EL (cell line): Measurements from ENCODE around the gene BMAL1.

Experiments used
- DNase-seq: peaks from one replicate; pipeline ENCODE4 v3.0.0-alpha.2; 2016

BMAL1 gene

DNA sequence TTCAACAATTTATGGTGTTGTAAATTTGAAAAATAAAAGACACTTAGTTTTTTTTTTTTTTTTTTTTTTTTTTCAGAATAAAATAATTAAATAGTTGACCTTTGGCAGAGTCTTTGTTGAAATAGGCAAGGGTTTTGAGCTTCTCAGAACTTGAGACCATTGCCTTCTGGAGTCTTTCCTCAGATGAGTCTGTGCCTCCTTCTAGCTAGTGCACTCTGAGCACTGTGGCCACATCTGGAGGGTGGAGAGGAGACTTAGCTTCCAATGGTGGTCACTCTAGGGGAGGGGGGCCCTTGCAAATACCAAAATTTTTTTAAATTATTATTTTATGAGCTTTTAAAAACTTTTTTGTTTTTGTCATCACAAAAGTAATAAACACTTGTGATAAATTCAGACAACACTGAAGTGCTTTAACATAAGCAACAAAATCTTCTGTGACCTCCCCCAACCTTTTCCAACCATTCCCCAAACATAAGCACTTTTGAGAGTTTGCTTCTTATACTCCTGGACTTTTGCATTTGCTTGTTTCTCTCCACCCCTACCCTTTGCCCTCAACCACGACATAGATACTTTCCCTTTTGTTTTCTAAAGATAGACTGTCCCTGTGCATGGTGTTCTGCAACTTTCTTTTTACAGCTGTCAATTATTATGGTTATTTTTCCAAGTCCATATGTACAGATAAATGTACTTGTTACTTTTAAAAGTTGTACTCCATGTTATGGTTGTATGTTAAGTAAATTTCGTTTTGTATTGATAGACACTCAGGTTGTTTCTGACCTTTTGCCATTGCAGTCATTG lies 41.1 kb downstream of the BMAL1 start:
- DNase-seq: no peak

DNA sequence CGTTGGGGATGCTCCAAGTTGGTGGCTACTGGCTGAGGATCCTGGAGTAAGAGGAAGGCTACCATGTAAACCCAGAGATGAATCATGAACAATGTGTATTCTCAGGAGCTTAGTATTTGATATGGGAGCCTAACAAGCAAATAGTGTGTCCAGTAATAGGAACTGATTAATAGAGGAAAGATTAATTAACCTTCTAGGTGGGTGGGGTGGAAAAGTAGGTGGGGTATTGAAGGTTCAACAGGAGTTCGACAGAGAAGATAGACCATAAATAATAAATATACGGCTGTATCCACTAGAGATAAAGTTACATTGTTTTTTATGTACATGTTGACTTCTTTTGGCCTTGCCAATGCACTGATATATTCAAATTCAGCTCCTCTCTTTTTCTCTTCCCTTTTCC lies 43.1 kb downstream of the BMAL1 start:
- no peak for DNase-seq

DNA sequence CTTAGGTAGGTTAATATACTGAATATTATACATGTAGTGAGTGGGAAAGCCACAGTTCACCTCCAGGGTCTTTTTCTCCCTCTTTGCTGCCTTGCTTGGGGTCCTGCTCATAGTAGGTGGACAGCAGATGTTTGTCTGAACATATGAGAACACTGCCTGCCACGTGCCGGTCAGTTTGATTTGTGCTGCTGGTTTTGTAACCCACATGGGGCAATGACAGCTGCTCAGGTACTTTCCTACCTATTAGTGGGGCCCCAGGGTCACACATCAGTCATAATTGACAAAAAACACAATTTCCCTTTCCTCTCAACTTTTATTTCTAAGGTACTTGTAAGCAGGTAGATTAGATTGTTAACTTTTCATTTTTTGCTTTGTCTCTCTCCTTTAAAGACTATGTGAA lies 43.8 kb downstream of the BMAL1 start:
- DNase-seq: no peak

DNA sequence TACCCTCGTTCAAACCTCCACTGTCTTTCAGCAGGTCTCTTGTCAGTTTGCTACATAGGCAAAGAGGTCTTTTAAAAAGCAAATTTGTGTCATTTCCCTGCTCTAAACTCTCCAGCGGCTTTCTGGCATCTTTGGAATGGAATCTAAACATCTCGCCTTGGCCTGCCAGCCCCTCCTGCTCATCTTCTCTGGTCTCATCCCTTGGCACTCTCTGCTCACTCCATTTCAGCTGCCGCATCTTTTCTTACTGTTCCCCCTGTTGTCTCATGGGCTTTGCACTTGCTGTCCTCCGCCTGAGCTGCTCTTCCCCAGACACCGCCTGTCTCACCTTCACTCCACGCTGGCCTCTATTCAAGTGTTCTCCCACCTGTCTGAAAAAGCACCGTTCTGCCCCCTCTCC lies 46.6 kb downstream of the BMAL1 start:
- DNase-seq: no peak

DNA sequence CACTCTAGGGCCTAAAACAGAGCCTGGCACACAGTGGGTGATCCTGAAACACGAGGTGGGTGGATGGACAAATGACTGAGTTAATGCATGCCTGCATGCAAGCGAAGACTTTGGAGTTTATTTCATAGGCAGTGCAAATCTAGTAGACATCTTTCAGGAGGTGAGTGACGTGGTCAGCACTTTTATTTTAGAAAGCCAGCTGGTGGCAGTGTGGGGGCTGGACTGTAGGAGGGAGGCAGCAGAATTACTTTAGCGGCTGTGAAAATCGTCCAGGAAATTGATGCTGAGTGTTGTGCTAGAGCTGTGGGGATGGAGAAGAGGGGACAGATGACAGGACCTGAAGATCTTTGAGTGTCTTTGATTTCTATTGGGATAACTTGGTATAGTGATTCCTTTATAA lies 47.1 kb downstream of the BMAL1 start:
- no peak for DNase-seq

DNA sequence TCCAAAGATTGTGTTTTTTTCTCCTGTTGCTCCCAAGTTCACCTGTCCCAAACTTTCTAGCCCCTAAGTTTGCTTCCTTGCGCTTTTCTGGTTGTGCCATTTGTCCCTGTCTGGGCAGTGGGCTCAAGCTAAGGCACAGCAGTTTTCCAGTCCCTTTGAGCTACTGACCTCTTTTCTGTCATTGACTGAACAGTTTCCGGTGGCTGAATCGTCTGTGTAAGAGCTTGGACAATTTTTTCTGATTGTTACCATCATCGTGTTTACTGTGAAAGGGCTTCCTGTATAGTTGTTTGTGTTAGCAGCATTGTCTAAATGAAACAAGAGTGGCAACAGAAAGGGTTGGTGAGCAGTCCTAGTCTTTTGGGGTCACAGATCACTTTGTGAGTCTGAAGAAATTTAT lies 49.8 kb downstream of the BMAL1 start:
- DNase-seq: no peak

DNA sequence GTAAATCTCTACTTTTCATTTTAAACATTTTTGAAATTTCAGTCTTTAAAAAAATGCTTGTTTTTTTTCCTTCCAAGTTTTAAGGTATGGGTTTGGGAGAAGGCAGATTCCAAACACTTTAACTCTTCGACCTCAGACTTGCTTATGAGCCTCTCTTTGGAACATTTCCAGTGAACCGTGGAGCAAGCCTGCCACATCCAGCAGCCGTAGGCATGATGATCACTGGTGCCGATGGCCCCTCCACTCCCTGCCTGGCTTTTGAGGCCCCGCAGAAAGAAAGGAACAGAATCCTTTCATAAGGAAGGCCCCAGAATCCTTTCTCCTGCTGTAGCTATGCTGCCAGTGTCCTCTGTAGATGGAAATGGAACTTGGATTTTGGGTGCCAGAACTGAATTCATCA lies 50.7 kb downstream of the BMAL1 start:
- no peak for DNase-seq

DNA sequence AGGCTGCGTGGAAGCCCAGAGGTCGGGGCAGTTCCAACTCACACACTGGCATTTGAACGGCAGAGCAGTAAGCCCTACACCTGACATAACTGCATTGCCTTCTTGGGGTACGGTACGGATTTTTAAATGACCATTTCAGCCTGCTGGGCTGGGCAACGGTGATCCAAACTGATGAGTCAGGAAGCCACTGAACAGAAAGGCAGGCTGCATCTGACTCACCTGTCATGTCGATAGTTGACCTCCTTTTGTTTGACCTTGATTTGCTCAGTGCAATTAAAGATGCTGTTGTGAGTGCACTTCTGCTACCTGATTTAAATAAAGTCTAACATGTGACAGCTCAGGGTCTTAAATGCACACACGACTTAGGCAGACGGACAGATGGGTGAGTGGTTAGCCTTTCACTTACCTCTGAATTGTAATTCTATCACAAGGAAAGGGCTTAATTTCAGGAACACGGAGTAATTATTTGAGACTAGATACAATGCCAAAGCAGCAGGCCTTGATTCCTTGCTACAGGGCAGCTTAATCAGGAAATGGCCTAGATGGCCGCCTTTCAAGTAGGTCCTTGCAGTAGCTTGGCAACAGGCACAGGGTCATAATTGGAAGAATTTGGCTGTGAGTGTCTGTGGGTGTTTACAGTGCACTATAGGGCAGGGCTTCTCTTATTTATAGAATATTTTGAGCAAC lies 52.2 kb downstream of the BMAL1 start:
- no peak for DNase-seq

DNA sequence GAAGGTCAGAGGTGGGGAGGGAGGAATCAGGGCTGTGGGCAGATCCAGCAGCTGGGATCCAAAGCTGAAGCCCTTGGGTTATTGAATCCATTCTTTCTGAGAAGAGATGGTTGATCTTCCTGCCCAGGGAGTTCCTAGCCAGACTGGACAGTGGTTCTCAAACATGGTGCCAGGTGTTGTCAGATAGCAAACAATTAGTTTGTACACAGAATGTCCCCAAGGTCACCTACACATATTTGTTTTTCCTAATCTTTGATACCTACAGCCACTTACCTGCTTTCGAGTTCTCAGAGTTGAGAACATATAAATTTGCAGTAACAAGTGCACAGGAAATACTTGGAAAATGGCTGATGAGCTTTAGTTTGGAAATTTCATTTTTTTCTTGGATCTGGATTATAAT lies 54.5 kb downstream of the BMAL1 start:
- DNase-seq: no peak

DNA sequence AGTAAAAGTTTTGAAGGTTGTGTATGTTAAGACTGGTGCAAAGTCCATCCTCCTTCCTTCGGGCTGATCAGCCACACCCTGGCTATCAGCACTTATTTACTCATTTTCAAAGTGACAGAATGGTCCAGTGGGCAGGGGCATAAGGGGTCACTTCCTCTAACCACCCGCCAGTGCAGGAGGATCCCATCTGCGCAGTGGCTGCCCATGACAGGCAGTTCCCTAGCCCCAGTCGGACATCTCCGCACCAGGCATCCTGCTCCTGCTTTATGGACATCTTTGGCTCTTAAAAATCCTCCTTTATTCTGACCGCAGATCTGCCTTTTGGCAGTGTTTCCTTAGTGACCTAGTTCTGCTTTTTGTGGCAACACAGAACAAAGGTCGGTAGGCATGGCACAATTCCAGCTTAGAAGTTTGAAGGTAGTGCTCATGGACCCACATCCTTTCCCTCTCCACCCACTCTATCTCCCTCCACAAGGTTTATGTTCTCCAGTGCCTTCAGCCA lies 55.9 kb downstream of the BMAL1 start:
- DNase-seq: no peak

DNA sequence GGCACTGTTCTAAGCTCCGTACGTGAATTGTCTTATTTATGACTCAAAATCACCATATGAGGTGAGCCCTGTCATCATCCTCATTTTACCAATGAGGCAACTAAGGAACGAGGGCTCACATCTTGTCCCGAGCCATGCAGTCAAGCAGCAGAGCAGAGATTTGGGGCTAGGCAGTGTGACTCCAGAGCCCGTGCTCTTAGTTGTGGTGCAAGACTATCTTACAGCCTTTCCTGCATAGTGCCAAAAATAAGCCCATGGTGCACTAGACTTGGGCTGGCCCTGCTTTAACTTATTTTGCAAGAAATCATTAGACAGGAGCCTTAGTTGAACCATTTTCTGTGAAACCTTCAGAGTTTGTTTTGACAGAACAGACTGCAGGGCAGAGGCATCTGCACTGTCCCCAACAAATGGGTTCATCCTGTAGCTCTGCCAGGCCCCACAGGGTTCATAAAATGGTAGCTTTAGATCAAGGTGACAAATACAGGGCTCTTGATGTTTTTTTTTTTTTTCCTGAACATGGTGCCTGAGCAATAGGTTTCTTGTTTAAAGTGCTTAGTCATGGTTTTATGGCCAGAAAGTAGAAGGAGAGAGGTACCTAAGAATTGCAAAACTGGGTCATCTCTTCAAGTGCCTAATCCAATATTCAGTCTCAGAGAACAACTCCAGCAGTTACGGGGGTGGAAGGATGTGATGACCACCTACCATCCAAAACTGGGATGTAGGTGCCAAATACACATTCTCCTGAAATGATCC lies 56.6 kb downstream of the BMAL1 start:
- no peak for DNase-seq

DNA sequence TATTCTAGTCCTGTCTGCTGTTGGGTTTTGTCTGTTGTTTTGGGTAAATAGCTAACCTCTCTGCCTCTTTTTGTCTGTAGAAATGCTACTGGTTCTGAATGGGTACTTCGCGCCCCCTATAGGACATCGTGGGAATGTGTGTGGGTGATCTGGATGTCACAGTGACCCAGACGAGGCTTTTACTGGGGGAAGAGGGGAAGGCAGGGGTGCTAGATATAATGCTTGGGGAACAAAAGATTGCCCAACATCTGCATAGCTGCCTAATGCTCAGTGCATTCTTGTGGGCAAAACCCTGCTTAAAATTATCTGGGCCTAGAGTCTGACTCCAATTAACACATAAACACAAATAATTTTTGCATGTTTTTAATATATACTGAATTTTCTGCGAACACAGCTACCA lies 57.7 kb downstream of the BMAL1 start:
- DNase-seq: peak; percentile 76

DNA sequence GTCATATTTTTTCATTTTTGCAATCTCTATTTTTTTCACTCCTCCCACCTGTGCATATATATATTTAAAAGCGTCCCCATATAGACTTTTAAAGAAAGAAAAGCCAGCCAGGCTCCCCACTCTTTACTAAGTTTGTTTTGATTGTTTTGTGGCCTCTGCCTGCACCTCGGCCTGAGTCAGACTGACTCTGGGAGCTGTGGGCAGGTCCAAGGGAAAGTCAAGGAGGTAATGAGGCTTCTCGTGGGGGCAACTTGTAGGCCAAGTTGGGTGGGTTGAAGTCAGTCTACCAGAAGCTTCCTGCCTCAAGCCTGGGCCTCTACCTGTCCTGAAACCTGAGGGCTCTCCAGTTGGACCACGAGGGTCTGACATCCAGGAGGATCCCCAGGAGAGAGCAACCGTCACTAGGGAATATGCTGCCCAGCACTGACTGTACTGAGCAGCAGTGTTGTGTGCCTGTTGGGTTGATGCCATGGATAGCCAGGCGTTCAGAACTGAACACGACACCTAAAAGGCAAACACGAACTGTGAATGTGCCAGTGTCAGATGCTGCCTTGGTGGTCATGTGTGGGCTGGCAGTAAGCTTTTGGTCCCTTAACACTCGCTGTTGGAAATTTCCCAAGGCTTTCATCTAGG lies 58.8 kb downstream of the BMAL1 start:
- DNase-seq: no peak

DNA sequence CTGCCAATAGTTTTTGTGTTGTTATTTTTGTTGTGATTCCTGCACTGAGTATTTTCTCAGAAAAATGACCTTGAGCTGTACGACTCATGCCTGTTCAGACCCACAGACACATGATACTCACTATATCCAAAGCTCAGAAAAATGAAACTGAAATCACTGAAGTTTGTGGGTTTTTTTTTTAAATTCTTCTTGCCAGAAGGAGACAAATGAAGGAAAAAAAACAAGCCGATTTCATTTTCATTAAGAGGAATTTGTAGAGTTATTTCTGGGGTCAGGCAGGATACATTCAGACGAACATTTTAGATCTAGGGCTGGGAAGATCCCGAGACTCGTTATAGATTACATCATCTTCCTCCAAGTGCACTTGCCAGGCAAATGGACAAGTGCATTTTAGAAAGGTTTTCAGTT lies 60.4 kb downstream of the BMAL1 start:
- DNase-seq: peak; percentile 71

DNA sequence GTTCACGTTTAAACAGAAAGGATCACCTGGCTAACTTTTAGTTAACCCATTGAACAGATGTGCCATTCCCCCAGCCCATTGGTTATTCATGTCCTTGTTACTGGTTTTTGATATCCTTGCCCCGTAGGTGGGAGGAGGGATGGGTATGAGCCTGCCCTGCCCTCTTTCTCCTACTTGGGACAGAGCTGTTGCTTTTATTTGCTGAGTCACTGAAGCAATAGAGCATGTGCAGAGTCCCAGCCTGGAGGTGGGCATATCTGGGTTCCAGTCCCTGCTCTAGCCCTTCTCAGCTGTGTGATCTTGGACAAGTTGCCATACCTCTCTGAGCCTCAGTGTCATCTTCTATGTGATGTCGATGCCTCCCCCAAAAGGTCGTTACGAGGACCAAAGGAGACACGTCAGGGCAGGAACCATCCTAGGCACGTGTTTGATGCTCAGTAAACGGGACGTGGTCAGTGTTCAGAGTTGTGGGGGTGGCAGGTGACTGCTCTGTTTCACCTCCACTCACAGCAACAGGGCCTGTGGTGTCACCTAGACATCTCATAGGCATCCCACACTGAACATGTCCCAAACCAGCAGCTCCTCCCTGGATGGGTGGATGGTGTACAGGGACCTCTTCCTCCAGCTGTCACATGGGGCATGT lies 61.0 kb downstream of the BMAL1 start:
- DNase-seq: peak; percentile 78

DNA sequence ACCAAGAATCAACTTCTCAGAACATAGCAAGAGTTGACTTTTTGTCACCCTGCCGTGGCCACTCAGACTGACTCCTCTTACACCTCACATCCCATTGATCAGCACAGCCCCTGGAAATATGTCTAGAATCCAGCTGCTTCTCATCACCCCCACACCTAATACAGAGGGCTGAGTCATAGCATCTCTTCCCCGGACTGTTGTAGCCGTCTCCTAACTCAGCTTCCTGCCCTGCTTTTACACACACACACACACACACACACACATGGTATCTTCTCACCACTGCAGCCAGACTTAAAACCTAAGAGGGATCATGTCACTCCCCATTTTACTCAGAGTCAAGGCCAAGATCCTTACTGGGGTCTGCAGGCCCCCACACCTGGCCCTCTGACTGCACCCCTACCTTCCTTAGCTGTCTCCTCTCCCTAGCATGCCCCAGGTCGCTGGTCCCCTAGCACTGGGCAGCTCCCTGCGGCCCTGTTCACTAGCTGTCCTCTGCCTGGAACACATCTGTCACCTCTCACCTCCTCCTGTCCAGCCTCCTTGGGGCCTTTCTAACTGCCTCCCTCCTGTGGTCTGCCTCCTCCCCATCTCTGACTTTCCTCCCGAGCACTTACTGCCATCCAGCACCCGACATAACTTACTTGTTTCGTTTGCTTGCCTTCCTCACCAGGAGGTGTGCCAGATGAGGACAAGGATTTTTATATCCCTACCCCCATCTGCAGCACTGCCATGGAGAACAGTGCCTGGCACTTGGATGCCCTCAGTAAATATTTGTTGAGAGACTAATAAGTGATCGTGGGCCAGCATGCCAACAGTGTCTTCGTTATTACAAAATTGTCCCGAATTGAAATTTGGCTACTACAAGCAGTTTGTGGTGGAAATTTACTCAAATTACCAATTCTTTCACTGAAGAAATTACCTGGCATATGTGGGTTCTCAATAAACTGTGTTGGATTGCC lies 61.9 kb downstream of the BMAL1 start:
- DNase-seq: peak; percentile 89

DNA sequence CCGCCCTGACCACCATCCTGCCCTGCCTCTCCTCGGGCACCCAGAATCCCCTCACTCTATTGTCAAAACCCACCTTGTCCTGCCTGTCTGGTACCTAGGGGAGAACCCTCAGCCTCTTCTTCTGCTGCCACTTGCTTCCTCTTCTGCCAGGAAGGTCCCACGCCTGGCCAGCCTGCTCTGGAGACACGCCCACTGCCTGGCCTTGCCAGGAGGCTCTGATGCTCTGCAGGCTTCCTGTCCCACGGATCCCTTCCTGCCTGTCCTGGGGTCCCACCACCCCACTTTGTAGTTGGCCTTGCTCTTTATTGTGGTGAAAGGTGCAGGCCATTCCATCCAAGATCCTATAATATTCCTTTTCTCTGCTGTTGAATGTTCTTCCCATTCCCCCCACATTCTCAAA lies 63.4 kb downstream of the BMAL1 start:
- DNase-seq: no peak

DNA sequence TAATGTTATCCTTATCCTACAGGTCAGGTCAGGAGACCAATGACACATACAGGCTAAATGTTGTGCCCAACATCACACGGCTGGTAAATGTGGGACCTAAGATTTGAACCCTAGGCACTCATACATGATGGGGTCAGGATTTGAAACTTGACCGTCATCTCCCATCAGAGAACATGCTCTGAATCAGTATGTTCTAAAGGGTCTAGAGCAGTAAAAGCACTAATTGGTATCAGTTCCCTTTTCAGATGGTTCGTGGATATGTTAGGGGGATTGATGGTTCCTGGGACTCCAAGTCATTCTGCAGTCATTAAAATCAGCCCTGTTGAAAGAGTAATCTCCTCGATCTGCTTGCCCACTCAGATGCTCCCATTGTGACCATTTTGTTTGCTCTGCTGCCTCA lies 65.5 kb downstream of the BMAL1 start:
- DNase-seq: no peak

DNA sequence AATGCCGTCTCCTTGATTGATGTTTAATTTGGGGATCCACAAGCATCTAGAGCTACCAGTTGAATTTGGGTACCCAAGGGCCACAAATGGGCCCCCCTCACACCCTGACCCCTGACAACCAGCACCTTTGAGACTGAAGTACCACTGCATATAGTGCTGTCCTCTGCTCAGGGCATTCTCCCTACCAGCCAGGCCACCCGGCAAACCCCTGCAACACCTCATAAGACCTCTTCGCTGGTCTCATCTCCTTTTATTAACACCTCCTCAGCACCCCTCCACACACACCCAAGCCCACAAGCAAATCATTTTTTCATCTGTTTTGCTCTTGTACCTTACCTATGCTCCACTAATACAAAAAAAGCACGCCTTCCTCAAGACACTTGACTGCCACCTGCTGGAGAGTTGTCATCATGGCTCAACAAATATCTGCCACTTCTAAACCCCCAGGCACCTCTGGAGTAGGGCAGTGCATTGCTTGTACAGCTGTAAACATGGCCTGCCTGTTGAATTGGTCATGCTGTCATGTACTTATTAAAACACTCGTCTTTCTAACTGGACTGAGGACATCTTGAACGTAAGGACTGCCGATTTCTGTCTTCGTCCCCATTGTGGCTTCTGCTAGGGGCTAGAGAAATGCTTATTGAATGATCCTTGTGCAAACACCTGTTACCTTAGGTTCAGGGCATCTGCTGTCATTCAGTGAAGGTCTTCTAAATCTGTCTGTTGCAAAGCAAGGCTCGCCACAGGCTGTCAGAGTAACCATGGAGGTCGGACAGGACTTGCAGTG lies 66.5 kb downstream of the BMAL1 start:
- peak; percentile 75 for DNase-seq

DNA sequence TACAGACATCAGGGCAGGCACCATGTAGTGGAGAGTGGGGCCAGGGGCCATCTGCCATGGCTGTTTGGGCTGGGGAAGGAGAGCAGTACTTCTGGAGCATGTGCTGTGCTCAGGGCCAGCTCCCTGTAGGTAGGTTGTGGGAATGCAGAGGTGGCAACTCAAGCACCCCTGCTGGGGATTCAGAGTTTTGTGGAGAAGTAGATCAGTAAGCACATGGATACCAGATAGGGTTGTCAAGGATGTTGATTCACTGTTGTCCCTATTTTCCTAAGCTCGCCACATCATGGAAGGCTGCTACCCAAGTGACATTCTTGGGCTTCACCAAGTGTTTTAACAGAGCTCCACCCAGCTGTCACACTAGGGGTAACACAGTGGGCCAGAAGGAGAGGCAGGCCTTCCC lies 67.2 kb downstream of the BMAL1 start:
- no peak for DNase-seq

DNA sequence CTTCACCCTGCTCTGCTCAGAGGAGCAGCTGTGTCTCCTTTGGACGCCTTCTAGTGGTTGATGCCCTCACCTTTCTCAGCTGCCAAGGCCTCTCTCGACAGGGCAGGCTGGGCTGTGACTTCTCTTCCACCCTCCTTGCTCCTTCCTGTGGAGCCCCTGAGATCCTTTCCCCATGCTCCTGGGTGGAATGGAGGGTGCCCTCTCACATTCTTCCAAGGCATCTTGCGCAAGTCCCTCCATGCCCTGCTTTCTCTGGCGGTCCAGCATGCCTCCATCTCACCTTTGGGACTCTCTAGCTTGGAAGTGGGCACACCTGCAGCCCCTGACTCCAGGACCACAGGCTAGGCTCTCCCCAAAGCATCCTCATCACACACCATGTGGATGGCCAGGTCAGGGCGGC lies 68.9 kb downstream of the BMAL1 start:
- no peak for DNase-seq
